ENCODE data around the gene TP53BP2. TPM values are rescaled to one million over a fixed set of nuclear protein-coding genes. Genes with fewer than 3 reads are reported as not detected.
"Not testable (repeated sequence)": the region's sequence is repeated elsewhere in the genome, so short reads cannot be mapped to it uniquely, and the experiment has no call there.

The TP53BP2 gene
- total RNA-seq: 31.9 TPM

- Histone ChIP-seq H3K27me3 (no peaks in the 10 kb centered on the region), H3K9me3 (no peaks in the 10 kb centered on the region), H3K4me3 (peak within 1 kb of the TSS; percentile 64 to 100), H3K4me1 (peaks cover 40% of the 10 kb centered on the region), H3K36me3 (no peaks in the 10 kb centered on the region), H3K27ac (peak within 1 kb of the TSS; percentile 98)
- TF ChIP-seq POLR2AphosphoS5 (IDR thresholded peaks at IDR 0.05; ENCODE audit: insufficient read depth in 1 of 2, low read depth in 1 of 2) (peak in 1 of 2 donors; percentile 91), CTCF (IDR thresholded peaks at IDR 0.05) (peak; percentile 8 to 75 (median 50)), POLR2A (IDR thresholded peaks at IDR 0.05) (peak in 1 of 2 donors; percentile 88)
- intact Hi-C loops (cut with DNase I): loop anchor here (2.0 to 5.0 kb wide), 2 partner anchors 33 to 139 kb away; no protein-coding TSS in a partner anchor
- no peak for DNase-seq (ENCODE audit: extremely low spot score in 2 of 2)
Measured at GRCh38 chr1:223845810-223846682, at the start of gene TP53BP2. TP53BP2 (minus strand) TSS chr1:223845947; CDS start chr1:223845680, 267 bp downstream.

- H3K36me3 ChIP-seq; intact Hi-C loops (cut with DNase I); H3K4me1 ChIP-seq; H3K9me3 ChIP-seq; H3K27me3 ChIP-seq; DNase-seq (ENCODE audit: extremely low spot score in 2 of 2); H3K27ac ChIP-seq; H3K4me3 ChIP-seq: not testable (repeated sequence)
Measured at GRCh38 chr1:223890494-223890893, 44.7 kb upstream of the TP53BP2 start.

GRCh38 chr1:223889319-223889718 is 43.6 kb upstream of the TP53BP2 start:
- intact Hi-C loops (cut with DNase I): loop anchor here (5.0 kb wide), 1 partner anchor 247 kb away; no protein-coding TSS in a partner anchor
- not testable (repeated sequence) for H3K36me3 ChIP-seq; H3K4me1 ChIP-seq; H3K27ac ChIP-seq; H3K9me3 ChIP-seq; DNase-seq (ENCODE audit: extremely low spot score in 2 of 2); H3K4me3 ChIP-seq; H3K27me3 ChIP-seq

- no peaks in the 10 kb centered on the region for H3K4me1 ChIP-seq
- TF ChIP-seq CTCF (IDR thresholded peaks at IDR 0.05): no peak
- no peak for TF ChIP-seq POLR2A (IDR thresholded peaks at IDR 0.05)
- no peak for TF ChIP-seq POLR2AphosphoS5 (IDR thresholded peaks at IDR 0.05; ENCODE audit: insufficient read depth in 1 of 2, low read depth in 1 of 2)
- intact Hi-C loops (cut with DNase I): loop anchor here (5.0 kb wide), 1 partner anchor 246 kb away; no protein-coding TSS in a partner anchor
- no peaks in the 10 kb centered on the region for H3K36me3 ChIP-seq
- no peak for DNase-seq (ENCODE audit: extremely low spot score in 2 of 2)
- H3K27ac ChIP-seq: no peak overlapping the region
- H3K9me3 ChIP-seq: no peaks in the 10 kb centered on the region
- H3K27me3 ChIP-seq: no peaks in the 10 kb centered on the region
- no peak overlapping the region for H3K4me3 ChIP-seq
Measured at GRCh38 chr1:223887747-223888418, 42.1 kb upstream of the TP53BP2 start.

GRCh38 chr1:223886516-223886921 is 40.8 kb upstream of the TP53BP2 start:
- DNase-seq (ENCODE audit: extremely low spot score in 2 of 2): no peak
- no peaks in the 10 kb centered on the region for H3K36me3 ChIP-seq
- H3K9me3 ChIP-seq: no peaks in the 10 kb centered on the region
- no peak overlapping the region for H3K4me3 ChIP-seq
- H3K27me3 ChIP-seq: no peaks in the 10 kb centered on the region
- intact Hi-C loops (cut with DNase I): loop anchor here (5.0 kb wide), 1 partner anchor 244 kb away; no protein-coding TSS in a partner anchor
- no peaks in the 10 kb centered on the region for H3K4me1 ChIP-seq
- TF ChIP-seq POLR2AphosphoS5 (IDR thresholded peaks at IDR 0.05; ENCODE audit: insufficient read depth in 1 of 2, low read depth in 1 of 2) (no peak), CTCF (IDR thresholded peaks at IDR 0.05) (no peak), POLR2A (IDR thresholded peaks at IDR 0.05) (no peak)
- H3K27ac ChIP-seq: no peak overlapping the region
